ENCODE data around the gene PSMD13.

The PSMD13 gene

DNA sequence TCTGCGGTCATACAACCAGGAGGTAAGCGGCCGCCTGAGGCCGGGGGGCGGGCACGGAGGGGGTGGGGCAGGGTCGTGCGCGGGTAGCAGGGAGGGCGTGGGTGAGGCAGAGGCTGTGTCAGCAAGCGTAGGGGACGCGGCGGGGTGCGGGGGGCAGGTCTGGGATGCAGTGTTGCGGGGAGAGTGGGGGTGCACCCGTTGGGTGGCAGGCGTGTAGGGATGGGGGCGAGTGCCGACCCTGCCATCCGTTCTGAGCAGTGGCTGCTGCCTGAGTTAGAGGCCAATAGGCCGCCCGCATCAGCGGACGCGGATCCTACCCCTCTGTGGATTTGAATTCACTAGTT lies 27.9 kb upstream of the PSMD13 start:
- Histone ChIP-seq H3F3A (ENCODE audit: insufficient read depth, low read length) (peaks cover 10% of the 10 kb centered on the region), H3K9me2 (replicated peaks; ENCODE audit: insufficient read depth, low read length) (no peaks in the 10 kb centered on the region), H3K27me3 (replicated peaks; ENCODE audit: insufficient read depth, low read length) (no peaks in the 10 kb centered on the region), H2AFZ (ENCODE audit: low read length) (peak overlapping the region; percentile 20; the same call in 1 of the 2 replicates), H3K27ac (ENCODE audit: low read length) (no peak overlapping the region; the same call in 1 of the 2 replicates), H3K4me3 (ENCODE audit: low read length) (peak overlapping the region; percentile 97), H3K9me3 (replicated peaks; ENCODE audit: insufficient read depth, low read length) (no peaks in the 10 kb centered on the region), H3K4me2 (ENCODE audit: low read depth, low read length) (peak overlapping the region; percentile 97), H3K9ac (ENCODE audit: low read length) (peak overlapping the region; percentile 98), H3K4me1 (ENCODE audit: low read length) (peaks cover 16% of the 10 kb centered on the region), H3K36me3 (replicated peaks; ENCODE audit: insufficient read depth, low read length) (peaks cover 15% of the 10 kb centered on the region), H3K79me2 (ENCODE audit: low read length) (peaks cover 61% of the 10 kb centered on the region), H4K20me1 (ENCODE audit: insufficient read depth, low read length) (no peaks in the 10 kb centered on the region; the same call in 1 of the 2 replicates)
- DNase-seq, result no peak
- TF ChIP-seq EZH2 (optimal IDR thresholded peaks at IDR 0.05; ENCODE audit: low read depth, low read length), result no peak
- TF ChIP-seq, protein P1, sequence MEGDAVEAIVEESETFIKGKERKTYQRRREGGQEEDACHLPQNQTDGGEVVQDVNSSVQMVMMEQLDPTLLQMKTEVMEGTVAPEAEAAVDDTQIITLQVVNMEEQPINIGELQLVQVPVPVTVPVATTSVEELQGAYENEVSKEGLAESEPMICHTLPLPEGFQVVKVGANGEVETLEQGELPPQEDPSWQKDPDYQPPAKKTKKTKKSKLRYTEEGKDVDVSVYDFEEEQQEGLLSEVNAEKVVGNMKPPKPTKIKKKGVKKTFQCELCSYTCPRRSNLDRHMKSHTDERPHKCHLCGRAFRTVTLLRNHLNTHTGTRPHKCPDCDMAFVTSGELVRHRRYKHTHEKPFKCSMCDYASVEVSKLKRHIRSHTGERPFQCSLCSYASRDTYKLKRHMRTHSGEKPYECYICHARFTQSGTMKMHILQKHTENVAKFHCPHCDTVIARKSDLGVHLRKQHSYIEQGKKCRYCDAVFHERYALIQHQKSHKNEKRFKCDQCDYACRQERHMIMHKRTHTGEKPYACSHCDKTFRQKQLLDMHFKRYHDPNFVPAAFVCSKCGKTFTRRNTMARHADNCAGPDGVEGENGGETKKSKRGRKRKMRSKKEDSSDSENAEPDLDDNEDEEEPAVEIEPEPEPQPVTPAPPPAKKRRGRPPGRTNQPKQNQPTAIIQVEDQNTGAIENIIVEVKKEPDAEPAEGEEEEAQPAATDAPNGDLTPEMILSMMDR (IDR thresholded peaks at IDR 0.05; ENCODE audit: low read length), result no peak
- TF ChIP-seq EZH2phosphoT487 (IDR thresholded peaks at IDR 0.05; ENCODE audit: low read length), result no peak

DNA sequence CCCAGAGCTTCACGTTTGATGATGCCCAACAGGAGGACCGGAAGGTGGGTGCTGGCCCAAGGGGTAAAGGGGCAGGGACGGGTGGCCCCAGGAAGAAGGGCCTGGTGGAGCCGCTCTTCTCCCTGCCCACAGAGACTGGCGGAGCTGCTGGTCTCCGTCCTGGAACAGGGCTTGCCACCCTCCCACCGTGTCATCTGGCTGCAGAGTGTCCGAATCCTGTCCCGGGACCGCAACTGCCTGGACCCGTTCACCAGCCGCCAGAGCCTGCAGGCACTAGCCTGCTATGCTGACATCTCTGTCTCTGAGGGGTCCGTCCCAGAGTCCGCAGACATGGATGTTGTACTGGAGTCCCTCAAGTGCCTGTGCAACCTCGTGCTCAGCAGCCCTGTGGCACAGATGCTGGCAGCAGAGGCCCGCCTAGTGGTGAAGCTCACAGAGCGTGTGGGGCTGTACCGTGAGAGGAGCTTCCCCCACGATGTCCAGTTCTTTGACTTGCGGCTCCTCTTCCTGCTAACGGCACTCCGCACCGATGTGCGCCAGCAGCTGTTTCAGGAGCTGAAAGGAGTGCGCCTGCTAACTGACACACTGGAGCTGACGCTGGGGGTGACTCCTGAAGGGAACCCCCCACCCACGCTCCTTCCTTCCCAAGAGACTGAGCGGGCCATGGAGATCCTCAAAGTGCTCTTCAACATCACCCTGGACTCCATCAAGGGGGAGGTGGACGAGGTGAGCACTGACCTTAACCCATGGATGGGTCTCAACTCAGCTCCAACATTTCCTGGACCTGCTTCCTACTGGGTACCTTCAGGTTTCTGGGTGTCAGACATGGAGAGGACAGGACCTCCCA lies 27.3 kb upstream of the PSMD13 start:
- Histone ChIP-seq H3K79me2 (ENCODE audit: low read length) (peaks cover 61% of the 10 kb centered on the region), H3K27ac (ENCODE audit: low read length) (no peak overlapping the region), H3K4me3 (ENCODE audit: low read length) (peak overlapping the region; percentile 97), H3K4me2 (ENCODE audit: low read depth, low read length) (peak overlapping the region; percentile 97), H3K9me2 (replicated peaks; ENCODE audit: insufficient read depth, low read length) (no peaks in the 10 kb centered on the region), H3K9me3 (replicated peaks; ENCODE audit: insufficient read depth, low read length) (no peaks in the 10 kb centered on the region), H3K27me3 (replicated peaks; ENCODE audit: insufficient read depth, low read length) (no peaks in the 10 kb centered on the region), H4K20me1 (ENCODE audit: insufficient read depth, low read length) (no peaks in the 10 kb centered on the region), H3F3A (ENCODE audit: insufficient read depth, low read length) (peaks cover 10% of the 10 kb centered on the region), H2AFZ (ENCODE audit: low read length) (0 out of 2 replicates have a peak overlapping the region, but pooled peaks have one; percentile 20), H3K9ac (ENCODE audit: low read length) (peak overlapping the region; percentile 98), H3K4me1 (ENCODE audit: low read length) (peaks cover 16% of the 10 kb centered on the region), H3K36me3 (replicated peaks; ENCODE audit: insufficient read depth, low read length) (peaks cover 18% of the 10 kb centered on the region)
- no peak for DNase-seq
- TF ChIP-seq EZH2 (optimal IDR thresholded peaks at IDR 0.05; ENCODE audit: low read depth, low read length) (no peak), EZH2phosphoT487 (IDR thresholded peaks at IDR 0.05; ENCODE audit: low read length) (no peak)
- TF ChIP-seq, protein P1 (IDR thresholded peaks at IDR 0.05; ENCODE audit: low read length), result no peak

DNA sequence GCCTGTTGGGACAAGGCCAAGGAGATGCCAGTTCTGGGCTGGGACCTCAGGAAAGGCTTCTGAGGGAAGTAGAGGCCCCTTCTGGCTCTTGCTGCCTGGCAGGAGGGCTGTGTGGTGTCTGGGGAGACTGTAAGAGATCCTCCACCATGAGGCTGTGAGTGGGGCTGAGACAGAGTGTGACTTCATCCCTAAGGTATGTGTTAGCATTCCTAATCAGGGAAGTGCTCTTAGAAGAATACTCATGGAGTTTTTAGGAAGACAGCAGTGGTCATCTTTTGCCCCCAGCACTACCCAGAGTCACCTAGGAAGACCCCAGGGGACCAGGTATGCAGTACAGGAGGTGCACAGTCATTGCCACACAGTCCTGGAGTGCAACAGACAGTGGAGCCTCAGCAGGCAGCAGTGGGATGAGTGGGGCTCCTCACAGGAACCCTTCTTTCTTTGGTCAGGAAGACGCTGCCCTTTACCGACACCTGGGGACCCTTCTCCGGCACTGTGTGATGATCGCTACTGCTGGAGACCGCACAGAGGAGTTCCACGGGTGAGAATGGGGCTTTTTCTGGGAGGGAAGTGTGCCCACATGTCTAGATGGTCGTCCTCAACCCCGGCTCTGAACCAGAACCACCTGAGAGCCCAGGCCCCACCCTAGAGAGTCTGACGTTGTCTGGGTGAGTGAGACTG lies 26.5 kb upstream of the PSMD13 start:
- no peak overlapping the region for H3K27ac ChIP-seq (ENCODE audit: low read length)
- H3F3A ChIP-seq (ENCODE audit: insufficient read depth, low read length), result peaks cover 10% of the 10 kb centered on the region
- H3K9ac ChIP-seq (ENCODE audit: low read length), result peak overlapping the region; percentile 3; the same call in 1 of the 2 replicates
- H4K20me1 ChIP-seq (ENCODE audit: insufficient read depth, low read length), result no peaks in the 10 kb centered on the region
- peaks cover 53% of the 10 kb centered on the region for H3K79me2 ChIP-seq (ENCODE audit: low read length)
- peak overlapping the region; percentile 97; the same call in 1 of the 2 replicates for H3K4me2 ChIP-seq (ENCODE audit: low read depth, low read length)
- H3K4me3 ChIP-seq (ENCODE audit: low read length), result no peak overlapping the region
- no peak overlapping the region for H2AFZ ChIP-seq (ENCODE audit: low read length)
- peaks cover 16% of the 10 kb centered on the region for H3K4me1 ChIP-seq (ENCODE audit: low read length)
- peaks cover 19% of the 10 kb centered on the region for H3K36me3 ChIP-seq (replicated peaks; ENCODE audit: insufficient read depth, low read length)
- no peaks in the 10 kb centered on the region for H3K9me3 ChIP-seq (replicated peaks; ENCODE audit: insufficient read depth, low read length)
- TF ChIP-seq EZH2phosphoT487 (IDR thresholded peaks at IDR 0.05; ENCODE audit: low read length) (no peak), EZH2 (optimal IDR thresholded peaks at IDR 0.05; ENCODE audit: low read depth, low read length) (no peak)
- TF ChIP-seq, protein P1 (IDR thresholded peaks at IDR 0.05; ENCODE audit: low read length), result no peak
- no peaks in the 10 kb centered on the region for H3K9me2 ChIP-seq (replicated peaks; ENCODE audit: insufficient read depth, low read length)
- no peak for DNase-seq
- H3K27me3 ChIP-seq (replicated peaks; ENCODE audit: insufficient read depth, low read length), result no peaks in the 10 kb centered on the region

Measured in MM.1S (cell line).